Activated CD4-positive, alpha-beta T cell treated with anti-CD3 and anti-CD28 coated beads for 1 hour (primary cell): ENCODE measurements around the gene DNAJB9.
"Not testable (repeated sequence)": the region's sequence is repeated elsewhere in the genome, so short reads cannot be mapped to it uniquely, and the experiment has no call there.

ENCODE experiments used
- DNase-seq: peaks from one replicate; pipeline ENCODE4 v3.0.0-alpha.2; 2020

DNAJB9 gene

DNA sequence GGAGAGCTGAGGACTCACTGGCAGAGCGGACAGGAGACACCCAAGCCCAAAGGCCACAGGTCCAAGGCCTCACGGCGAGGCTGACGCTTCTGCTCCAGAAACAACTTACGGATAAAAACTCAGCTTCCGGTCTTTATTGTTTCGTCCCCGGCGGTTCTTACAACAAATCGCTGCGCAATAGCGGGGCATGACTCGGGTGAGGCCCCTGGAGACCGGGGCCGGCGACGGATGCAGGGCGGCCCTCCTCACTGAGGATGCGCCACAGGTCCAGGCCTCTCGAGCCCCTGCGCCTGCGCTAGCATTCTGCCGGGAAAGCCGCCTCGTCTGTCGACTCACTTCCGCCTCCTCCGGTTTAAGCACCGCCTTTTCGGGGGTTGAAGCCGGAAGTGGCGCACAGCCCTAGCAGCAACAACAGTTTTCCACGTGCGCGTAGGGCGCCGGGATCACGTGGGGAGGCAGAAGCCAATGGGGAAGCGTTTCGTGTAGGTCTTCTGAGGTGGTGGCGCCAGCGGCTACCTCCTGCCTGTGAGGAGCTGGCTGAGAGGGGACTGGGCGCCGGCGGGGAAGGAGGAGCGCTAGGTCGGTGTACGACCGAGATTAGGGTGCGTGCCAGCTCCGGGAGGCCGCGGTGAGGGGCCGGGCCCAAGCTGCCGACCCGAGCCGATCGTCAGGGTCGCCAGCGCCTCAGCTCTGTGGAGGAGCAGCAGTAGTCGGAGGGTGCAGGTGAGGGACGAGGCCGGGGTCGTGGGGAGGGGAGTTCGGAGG is at the start of gene DNAJB9, which contains the start of gene THAP5:
TSS of gene DNAJB9 (plus strand) at position 494 of the 765 bp plus-strand sequence. CDS start 1,853 bp downstream, outside the sequence.
TSS of gene THAP5 (minus strand) at position 326 of the 765 bp plus-strand sequence. CDS start at position 189, 137 bp downstream.
- DNase-seq, result peak; percentile 99

DNA sequence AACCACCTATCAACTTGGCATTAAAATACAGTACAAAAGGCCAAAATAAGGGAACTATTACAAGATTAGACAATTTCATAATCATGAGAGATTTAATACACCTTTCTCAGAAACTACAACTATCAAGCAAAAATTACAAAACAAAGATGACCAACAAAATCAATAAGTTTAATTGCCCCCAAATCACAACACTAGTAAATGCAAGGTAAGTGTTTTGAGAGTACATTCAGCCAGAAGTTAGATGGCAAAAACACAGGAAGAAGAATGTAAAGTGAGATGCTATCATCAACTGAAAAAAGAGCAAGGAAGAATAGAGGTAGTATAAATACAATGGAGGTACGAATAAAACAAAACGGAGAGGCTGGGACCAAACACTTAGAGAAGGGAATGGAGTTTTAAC is 46.9 kb upstream of the DNAJB9 start:
- DNase-seq, result no peak

DNA sequence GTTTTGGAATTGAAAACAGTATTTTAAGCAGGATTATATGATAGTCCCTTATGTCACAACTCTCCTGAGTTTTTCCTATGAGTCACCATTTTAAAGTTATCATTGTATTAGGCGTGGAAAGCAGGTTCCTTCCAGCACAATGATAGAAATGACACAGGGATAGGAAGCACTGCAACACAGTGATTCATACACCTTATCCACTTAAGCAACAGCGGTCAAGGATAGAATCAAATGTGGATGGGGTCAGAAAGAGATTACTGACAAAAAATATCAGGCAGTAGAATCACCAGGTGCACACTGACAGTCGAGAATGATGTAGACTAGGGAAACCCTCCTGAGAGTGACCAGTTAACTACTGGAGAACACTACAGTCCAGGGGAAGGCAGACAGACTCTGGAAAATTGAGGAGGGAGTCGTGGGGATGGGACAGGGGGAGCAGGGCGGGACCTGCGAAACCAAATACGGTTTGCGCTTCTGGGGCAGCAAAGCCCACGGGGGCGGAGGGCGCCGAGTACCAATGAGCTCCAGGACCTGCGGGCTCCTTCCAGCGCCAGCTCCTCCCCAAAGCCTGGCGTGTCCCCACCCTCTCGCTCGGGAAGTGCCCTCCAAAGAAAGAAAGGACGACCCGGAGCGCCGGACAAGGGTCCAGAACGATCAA is 44.2 kb upstream of the DNAJB9 start:
- DNase-seq, result no peak

DNA sequence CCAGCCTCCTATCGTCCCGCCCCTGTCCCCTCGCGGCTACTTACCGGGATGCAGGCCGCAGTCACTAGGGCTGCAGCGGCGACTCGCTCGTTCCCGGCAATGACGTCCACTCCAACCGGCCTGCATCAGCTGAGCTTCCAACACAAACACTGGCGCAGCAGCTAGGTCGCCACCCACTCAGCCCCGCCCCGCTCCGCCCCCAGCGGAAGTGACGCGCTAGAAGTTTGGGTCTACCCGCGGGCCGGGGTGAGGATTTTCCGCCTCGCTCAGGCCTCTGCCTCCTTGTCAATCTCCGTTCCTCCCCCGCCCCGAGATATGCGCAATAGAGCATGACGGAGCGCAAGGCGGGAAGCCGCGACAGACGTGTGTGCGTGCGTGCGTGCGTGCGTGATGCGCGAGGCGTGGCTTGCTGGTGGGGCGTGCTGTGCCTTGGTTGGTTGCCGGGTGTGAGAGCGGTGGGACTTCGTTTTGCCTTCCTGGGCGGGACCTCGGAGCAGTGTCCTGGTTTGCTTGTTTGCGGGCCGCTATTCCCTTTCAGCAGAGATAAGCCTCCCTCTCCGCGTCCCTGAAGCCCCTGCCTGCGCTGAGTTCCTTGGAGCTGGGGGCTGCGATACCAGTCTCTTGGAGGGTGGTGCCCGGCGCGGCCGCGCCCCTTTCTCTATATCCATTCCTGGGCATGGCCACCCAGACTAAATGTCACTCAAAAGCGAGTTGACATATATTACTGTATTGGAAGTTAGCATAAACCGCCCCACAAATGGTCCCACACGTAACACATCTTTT is 43.5 kb upstream of the DNAJB9 start, which contains the start of gene PNPLA8:
TSS of gene PNPLA8 (minus strand) at position 151 of the 783 bp plus-strand sequence. CDS start 10,644 bp downstream, outside the sequence.
- DNase-seq, result peak; percentile 100

DNA sequence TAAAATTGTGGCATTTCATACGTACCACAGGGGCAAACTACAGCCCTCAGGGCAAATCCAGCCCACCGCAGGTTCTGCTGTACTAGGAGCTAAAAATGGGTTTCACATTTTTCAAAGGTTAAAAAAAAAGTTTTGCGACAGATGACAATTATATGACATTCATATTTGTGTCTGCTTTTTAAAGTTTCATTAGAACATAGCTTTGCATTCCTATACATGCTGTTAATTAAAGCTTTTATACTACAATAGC is 43.0 kb upstream of the DNAJB9 start:
- no peak for DNase-seq

DNA sequence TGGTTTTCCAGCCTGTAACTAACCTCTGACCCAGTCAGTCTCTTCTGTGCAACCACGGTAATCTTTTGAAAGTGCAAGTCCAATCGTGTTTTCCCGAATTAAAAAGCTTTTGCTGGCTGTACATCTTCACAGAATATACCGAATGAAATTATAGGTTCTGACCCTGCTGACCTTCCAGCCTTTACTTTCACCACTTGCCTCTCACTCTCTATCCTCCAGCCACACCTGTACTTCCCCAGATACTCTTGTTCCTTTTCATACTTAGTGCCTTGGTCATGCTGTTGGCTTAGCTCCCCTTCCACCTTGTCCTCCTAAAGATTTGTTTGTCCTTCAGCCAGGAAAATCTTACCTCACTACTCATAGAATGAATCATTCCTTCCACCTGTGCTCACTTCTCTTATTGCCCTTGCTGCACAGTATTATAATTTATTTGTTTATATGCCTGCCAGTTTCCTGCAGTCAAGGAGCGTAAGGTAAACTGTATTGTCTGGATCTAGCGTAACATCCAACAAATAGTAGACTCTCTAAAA is 41.4 kb upstream of the DNAJB9 start:
- DNase-seq, result no peak

DNA sequence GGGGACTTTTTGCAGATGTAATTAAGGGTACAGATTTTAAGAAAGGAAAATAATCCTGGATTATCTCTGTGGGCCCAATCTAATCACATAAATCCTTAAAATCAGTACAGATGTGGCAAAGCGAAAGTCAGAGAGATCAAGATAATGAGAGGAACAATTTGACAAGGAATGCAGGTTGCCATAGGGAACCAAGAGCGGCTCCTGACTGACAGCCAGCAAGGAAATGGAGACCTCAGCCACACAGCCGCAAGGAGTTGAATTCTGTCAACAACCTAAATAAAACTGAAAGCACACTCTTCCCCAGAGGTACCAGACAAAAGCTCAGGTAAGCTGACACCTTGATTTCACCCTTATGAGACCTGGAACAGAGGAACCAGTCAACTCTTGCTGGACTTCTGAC is 40.3 kb upstream of the DNAJB9 start:
- DNase-seq, result no peak

DNA sequence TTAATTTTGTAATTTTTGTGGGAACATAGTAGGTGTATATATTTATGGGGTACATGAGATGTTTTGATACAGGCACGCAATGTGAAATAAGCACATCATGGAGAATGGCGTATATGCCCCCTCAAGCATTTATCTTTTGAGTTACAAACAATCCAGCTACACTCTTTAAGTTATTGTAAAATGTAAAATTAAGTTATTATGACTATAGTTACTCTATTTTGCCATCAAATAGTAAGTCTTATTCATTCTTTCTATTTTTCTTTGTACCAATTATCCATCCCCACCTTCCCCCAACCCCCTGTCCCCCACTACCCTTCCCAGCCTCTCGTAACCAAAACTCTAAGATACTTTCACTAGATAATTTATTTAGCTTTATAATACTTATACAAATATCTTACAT is 36.0 kb upstream of the DNAJB9 start:
- DNase-seq, result no peak

DNA sequence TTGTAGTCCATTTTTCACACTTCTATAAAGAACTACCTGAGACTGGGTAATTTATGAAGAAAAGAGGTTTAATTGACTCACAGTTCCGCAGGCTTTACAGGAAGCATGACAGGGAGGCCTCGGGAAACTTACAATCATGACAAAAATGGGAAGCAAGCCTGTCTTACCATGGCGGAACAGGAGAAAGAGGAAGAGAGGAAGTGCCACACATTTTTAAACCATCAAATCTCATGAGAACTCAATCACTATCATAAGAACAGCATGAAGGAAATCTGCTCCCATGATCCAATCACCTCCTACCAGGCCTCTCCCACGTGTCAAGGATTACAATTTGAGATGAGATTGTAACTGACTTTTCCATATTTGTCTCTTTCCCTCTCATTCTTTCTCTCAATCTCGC is 34.4 kb upstream of the DNAJB9 start:
- DNase-seq, result no peak

DNA sequence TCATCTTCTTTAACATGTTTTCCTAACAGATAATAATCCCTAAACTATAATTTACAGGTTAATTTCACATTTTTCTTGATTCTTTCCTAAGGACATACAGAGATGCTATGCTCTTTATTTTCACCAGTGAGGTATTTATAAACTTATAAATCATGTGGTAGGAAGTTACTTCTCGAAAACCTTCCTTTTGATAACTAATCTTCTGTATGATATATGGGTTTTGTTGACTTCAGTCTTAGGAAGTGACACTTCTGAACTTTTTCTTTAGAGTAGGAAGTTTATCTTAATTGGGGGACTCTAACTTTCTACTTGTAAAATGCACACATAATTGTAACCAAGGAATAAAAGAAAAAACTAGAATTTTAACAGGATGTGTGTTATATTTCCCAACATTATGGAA is 33.9 kb upstream of the DNAJB9 start:
- no peak for DNase-seq

DNA sequence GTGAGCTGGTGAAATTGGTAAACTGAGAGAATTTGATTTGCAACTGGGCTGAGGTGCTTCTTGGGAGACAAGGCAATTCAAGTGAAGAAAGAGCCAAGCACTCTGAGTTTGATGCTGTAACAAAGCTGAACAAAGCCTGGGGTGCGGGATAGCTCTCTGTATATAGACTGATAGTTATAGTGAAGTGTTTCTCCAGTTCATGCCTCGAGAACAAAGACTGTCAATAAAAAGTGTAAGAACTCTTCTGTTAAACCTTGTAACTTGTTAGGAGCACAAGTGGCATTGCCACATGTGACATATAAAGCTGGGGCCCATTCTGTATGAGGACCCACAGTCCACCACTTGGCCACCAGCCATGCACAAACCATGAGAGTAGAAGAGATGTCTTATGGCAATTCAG is 32.4 kb upstream of the DNAJB9 start:
- no peak for DNase-seq

DNA sequence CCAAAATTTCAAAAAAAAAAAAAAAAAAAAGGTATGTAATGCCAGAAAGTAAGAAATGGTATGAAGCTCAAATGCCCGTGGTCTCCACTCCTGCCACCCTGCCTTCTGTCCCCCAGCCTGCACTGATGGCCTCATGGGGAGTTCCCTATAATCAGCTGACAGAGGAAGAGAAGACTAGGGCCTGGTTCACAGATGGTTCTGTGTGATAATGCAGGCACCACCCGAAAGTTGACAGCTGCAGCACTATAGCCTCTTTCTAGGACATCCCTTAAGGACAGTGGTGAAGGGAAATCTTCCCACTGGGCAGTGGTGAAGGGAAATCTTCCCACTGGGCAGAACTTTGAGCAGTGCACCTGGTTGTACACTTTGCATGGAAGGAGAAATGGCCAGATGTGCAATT is 31.4 kb upstream of the DNAJB9 start:
- DNase-seq, result not testable (repeated sequence)

DNA sequence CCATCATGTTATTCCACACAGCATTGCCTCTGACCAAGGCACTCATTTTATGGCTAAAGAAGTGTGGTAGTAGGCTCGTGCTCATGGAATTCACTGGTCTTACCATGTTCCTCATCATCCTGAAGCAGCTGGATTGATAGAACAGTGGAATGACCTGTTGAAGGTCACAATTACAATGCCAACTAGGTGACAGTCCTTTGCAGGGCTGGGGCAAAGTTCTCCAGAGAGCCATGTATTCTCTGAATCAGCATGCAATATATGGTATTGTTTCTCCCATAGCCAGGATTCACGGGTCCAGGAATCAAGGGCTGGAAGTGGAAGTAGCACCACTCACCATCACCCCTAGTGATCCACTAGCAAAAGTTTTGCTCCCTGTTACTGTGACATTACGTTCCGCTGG is 31.0 kb upstream of the DNAJB9 start:
- not testable (repeated sequence) for DNase-seq

DNA sequence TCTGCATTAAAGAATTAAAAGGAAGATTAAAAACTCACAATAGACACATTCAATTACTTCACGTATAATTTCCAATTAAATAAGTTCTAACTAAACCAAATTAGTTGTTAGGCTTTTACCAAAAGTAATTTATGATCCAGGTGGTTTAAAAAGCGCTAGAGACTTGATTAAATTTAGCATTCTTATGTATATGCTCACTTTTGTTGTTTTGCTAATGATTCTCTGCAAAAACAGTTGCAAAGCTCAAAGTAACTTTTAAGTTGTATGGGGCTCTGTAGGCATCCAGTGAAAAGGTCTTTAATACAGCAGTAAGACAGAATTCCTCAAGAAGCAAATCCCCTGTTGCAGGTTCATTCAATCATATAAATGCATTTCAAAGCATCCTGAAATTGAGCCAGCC is 28.2 kb upstream of the DNAJB9 start:
- DNase-seq, result no peak

DNA sequence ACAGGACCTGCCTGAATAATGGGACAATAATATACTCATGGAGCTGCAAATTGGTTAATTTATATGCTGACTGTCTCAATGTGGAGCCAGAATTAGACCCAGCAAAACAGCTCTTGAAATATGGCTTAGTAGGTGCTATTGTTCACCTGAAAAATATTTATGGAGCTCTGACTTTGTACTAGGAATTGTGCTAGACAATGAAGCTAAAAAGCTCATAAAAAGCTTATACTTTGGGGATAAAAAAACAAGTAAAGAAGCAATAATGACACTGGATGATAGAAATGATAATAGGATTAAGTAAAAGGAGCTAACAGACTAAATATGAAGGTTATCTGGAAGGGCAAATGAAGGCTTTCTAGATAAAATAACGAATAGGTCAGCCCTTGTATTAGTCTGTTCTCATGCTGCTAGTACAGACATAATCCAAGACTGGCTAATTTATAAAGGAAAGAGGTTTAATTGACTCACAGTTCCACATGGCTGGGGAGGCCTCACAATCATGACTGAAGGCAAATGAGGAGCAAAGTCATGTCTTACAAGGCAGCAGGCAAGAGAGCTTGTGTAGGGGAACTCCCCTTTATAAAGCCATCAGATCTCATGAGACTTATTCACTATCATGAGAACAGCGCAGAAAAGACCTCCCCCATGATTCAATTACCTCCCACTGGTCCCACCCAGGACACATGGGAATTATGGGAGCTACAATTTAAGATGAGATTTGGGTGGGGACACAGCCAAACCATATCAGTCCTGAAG is 21.4 kb upstream of the DNAJB9 start:
- DNase-seq, result not testable (repeated sequence)

DNA sequence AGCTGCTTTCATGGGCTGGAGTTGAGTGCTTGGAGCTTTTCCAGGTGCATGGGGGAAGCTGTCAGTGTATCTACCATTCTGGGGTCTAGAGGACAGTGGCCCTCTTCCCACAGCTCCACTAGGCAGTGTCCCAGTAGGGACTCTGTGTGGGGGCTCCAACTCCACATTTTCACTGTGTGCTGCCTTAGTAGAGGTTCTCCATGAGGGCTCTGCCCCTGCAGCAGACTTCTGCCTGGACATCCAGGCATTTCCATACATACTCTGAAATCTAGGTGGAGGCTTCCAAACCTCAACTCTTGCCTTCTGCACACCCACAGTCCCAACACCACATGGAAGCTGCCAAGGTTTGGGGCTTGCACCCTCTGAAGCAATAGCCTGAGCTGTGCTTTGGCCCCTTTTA is 13.0 kb upstream of the DNAJB9 start:
- not testable (repeated sequence) for DNase-seq

DNA sequence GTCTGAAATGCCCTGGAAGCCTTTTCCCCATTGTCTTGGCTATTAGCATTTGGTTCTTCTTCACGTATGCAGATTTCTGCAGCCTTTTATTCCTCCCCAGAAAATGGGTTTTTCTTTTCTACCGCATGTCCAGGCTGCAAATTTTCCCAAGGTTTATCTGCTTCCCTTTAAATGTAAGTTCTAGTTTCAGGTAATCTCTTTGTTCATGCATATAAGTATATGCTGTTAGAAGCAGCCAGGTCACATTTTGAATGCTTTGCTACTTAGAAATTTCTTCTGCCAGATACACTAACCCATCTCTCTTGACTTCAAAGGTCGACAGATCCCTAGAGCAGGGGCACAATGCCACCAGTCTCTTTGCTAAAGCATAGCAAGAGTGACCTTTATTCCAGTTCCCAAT is 12.5 kb upstream of the DNAJB9 start:
- no peak for DNase-seq

DNA sequence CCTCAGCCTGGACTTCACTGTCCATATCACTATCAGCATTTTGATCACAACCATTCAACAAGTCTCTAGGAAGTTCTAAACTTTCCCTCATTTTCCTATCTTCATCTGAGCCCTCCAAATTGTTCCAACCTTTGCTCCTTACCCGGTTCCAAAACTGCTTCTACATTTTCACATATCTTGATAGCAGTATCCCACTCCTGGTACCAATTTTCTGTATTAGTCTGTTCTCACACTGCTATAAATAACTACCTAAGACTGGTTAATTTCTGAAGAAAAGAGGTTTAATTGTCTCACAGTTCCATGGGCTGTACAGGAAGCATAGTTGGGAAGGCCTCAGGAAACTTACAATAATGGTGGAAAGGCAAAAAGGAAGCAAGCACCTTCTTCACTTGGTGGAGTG is 12.1 kb upstream of the DNAJB9 start:
- DNase-seq, result no peak

DNA sequence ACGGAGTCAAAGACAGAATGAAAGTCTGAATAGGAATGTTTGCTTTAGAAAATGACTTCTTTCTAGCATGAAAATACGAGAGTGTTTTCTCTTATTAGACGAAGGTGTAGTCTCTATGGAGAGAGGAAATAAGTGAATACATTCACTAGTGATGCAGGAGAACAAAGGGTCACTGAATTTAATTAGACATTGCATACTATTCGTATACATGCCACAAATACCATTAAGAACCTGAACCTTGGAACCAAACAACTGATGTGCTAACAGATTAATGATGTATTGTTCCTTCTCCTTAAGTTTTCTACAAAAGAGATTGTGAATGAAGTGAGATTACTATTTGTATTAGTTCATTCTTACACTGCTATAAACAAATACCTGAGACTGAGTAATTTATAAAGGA is 10.4 kb upstream of the DNAJB9 start:
- DNase-seq, result no peak

DNA sequence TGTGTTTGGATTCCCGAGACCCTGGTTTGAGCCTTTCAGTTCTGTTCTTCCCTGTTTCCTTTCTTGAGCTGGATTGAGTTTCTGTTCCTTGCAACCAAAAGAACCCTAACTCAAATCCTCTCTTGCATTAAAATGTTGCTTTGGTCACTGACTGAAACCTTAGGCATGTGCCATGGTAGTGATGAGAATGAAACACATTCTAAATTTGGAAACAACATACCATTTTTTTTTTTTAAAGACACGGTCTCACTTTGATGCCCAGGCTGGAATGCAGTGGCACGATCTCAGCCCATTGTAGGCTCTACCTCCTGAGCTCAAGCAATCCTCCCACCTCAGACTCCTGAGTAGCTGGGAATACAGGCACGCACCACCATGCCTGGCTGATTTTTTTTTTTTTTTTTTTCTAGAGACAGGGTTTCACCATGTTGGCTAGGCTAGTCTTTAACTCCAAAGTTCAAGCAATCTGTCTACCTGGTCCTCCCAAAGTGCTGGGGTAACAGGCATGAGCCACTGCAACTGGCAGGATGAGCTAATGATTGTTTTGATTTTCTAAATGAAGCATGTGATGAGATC is 8.5 kb upstream of the DNAJB9 start:
- no peak for DNase-seq

DNA sequence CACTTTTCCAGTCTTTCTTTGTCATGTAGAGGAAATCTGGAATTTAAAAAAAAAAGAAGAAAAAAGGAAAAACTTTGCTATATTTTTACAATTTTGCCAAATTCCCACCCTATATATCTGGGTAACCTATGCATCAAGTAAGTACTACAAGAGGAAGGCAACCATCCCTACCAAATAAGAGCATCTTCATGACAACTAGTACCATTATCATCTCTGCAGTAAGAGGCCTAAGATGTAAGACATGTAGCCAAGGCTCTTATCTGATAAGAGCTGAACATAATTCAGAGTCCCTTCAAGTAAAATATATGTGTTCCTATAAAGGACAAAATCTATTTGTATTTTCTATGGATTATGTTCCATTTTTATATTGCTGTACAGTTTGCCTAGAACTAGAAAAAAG is 3.7 kb upstream of the DNAJB9 start:
- no peak for DNase-seq

DNA sequence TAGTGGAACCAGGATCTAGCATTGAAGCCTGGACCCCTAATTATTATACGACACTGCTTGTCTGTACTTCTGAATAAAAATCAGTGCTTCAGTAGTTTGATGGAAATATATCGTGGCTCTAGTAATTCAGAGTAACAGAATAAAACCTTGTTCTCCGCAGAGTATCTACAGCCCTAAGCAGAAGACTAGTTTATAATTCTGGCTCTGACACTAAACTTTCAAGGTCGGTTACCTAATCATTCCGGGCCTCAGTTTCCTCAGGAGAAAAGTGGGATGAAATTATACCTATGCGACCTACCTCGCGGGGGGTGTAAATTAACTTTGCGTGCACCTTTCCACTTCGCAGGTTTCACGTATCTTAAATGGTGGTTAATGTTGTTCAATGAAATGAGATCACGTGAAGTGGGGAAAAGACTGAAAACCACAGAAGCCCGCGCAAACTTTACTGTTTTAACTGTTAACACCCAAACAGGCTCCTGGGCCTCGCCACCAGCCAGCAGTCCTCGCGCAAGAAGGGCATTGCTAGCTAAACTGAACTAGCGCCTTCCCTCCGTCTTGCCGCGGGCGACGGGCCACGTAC is 783 bp upstream of the DNAJB9 start:
- DNase-seq, result no peak
